ENCODE data around the gene TPRKB. TPM values are rescaled to one million over a fixed set of nuclear protein-coding genes. Genes with fewer than 3 reads are reported as not detected.

The TPRKB gene
- polyA plus RNA-seq, 1 donor (not counting 4 experiments of a cell fraction or from before 2014, with no cell fraction given): 58.4 TPM

DNA sequence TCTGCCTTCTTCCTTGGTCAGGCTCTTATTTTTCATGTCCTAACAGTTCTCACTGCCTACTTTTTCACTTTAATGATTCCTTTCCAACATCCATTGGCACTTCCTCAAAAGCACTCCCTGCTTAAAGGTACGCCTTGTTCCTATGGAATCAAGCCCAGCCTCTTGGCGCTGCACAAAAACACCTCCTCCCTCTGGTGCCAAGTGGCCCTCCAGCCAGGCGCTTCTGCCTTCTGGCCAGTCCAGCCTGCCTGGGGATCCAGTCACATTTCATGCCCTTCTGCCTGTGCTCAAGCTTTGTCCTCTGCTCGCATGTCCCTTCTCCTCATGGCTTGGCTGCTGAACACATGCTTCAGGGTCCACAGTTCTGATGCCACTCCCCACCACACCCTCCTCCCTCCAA is 6.3 kb downstream of the TPRKB start:
- dilution Hi-C loops (cut with MboI; ENCODE audit: extremely low pct_ligation_motif_present, low sequenced_read_pairs): no loop called here
- H3K36me3 ChIP-seq (ENCODE audit: control insufficient read depth in 2 of 2, extremely low read depth in 1 of 2, insufficient read depth in 2 of 2, low read length in 2 of 2): peaks cover 13 to 31% of the 10 kb centered on the region in 2 experiments
- no peak overlapping the region for H3K4me2 ChIP-seq (ENCODE audit: control insufficient read depth, extremely low read depth, insufficient read depth, low read depth, low read length)
- peaks cover 11% of the 10 kb centered on the region for H3K79me2 ChIP-seq (ENCODE audit: control insufficient read depth, insufficient read depth, low read length)
- no peak for DNase-seq (ENCODE audit: low read depth, low spot score)
- no peak overlapping the region for H3K27ac ChIP-seq (ENCODE audit: control insufficient read depth, insufficient read depth, low read length)
- H4K20me1 ChIP-seq (ENCODE audit: control insufficient read depth, extremely low read depth, insufficient read depth, low read length): no peaks in the 10 kb centered on the region
- no peak overlapping the region for H3K9ac ChIP-seq (ENCODE audit: control insufficient read depth, extremely low read depth, insufficient read depth, low read length)
- H3K4me3 ChIP-seq (ENCODE audit: control insufficient read depth in 2 of 3, extremely low read depth in 1 of 3, insufficient read depth in 2 of 3, low read depth in 1 of 3, low read length in 3 of 3): no peak overlapping the region
- no peak for TF ChIP-seq EZH2 (IDR thresholded peaks at IDR 0.05; ENCODE audit: low read length)
- TF ChIP-seq, protein P1, sequence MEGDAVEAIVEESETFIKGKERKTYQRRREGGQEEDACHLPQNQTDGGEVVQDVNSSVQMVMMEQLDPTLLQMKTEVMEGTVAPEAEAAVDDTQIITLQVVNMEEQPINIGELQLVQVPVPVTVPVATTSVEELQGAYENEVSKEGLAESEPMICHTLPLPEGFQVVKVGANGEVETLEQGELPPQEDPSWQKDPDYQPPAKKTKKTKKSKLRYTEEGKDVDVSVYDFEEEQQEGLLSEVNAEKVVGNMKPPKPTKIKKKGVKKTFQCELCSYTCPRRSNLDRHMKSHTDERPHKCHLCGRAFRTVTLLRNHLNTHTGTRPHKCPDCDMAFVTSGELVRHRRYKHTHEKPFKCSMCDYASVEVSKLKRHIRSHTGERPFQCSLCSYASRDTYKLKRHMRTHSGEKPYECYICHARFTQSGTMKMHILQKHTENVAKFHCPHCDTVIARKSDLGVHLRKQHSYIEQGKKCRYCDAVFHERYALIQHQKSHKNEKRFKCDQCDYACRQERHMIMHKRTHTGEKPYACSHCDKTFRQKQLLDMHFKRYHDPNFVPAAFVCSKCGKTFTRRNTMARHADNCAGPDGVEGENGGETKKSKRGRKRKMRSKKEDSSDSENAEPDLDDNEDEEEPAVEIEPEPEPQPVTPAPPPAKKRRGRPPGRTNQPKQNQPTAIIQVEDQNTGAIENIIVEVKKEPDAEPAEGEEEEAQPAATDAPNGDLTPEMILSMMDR (optimal IDR thresholded peaks at IDR 0.05 in 1 of 3, IDR thresholded peaks at IDR 0.05 in 1 of 3, conservative IDR thresholded peaks at IDR 0.05 in 1 of 3; ENCODE audit: extremely low read depth in 1 of 3, insufficient read depth in 2 of 3, low read length in 3 of 3): no peak
- peaks cover 2% of the 10 kb centered on the region for H3K4me1 ChIP-seq (ENCODE audit: control insufficient read depth, extremely low read depth, insufficient read depth, low read length)
- H3K27me3 ChIP-seq (ENCODE audit: control insufficient read depth, extremely low read depth, insufficient read depth, low read length): no peaks in the 10 kb centered on the region
- no peaks in the 10 kb centered on the region for H3K9me3 ChIP-seq (ENCODE audit: control insufficient read depth, low read depth, low read length)
- H3K9me1 ChIP-seq (ENCODE audit: control insufficient read depth, extremely low read depth, insufficient read depth, low read length): no peaks in the 10 kb centered on the region
- H2AFZ ChIP-seq (ENCODE audit: control insufficient read depth, low read length): no peak overlapping the region
- FAIRE-seq: no peak

DNA sequence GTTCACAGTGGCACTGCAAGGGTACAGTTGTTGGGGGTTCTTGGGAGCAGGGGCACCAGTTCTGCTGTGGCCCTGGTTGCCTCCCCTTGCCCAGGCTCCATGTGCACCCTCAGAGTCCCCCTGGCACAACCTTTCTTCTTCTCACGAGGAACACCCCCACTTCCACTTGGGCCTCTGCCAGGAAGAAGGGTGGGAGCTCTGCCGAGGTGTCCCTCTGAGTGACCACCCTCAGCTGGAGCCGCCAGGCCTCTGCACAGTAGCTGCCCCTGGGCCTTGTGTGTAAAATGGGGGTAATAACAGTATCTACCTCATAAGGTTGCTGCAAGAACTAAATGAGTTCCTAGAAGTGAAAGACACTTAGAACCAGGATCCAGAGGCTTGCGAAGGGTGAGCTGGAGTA is 8.4 kb downstream of the TPRKB start:
- no peak overlapping the region for H2AFZ ChIP-seq (ENCODE audit: control insufficient read depth, low read length)
- no peaks in the 10 kb centered on the region for H3K27me3 ChIP-seq (ENCODE audit: control insufficient read depth, extremely low read depth, insufficient read depth, low read length)
- H3K4me1 ChIP-seq (ENCODE audit: control insufficient read depth, extremely low read depth, insufficient read depth, low read length): no peaks in the 10 kb centered on the region
- DNase-seq (ENCODE audit: low read depth, low spot score) (no peak), FAIRE-seq (no peak)
- H3K4me3 ChIP-seq (ENCODE audit: control insufficient read depth in 2 of 3, extremely low read depth in 1 of 3, insufficient read depth in 2 of 3, low read depth in 1 of 3, low read length in 3 of 3): no peak overlapping the region
- H4K20me1 ChIP-seq (ENCODE audit: control insufficient read depth, extremely low read depth, insufficient read depth, low read length): no peaks in the 10 kb centered on the region
- H3K9me3 ChIP-seq (ENCODE audit: control insufficient read depth, low read depth, low read length): no peaks in the 10 kb centered on the region
- dilution Hi-C loops (cut with MboI; ENCODE audit: extremely low pct_ligation_motif_present, low sequenced_read_pairs): no loop called here
- no peak overlapping the region for H3K4me2 ChIP-seq (ENCODE audit: control insufficient read depth, extremely low read depth, insufficient read depth, low read depth, low read length)
- TF ChIP-seq, protein P1 (optimal IDR thresholded peaks at IDR 0.05 in 1 of 3, IDR thresholded peaks at IDR 0.05 in 1 of 3, conservative IDR thresholded peaks at IDR 0.05 in 1 of 3; ENCODE audit: extremely low read depth in 1 of 3, insufficient read depth in 2 of 3, low read length in 3 of 3): no peak
- no peak for TF ChIP-seq EZH2 (IDR thresholded peaks at IDR 0.05; ENCODE audit: low read length)
- H3K9ac ChIP-seq (ENCODE audit: control insufficient read depth, extremely low read depth, insufficient read depth, low read length): no peak overlapping the region
- peaks cover 12 to 28% of the 10 kb centered on the region in 2 experiments for H3K36me3 ChIP-seq (ENCODE audit: control insufficient read depth in 2 of 2, extremely low read depth in 1 of 2, insufficient read depth in 2 of 2, low read length in 2 of 2)
- H3K79me2 ChIP-seq (ENCODE audit: control insufficient read depth, insufficient read depth, low read length): no peaks in the 10 kb centered on the region
- H3K27ac ChIP-seq (ENCODE audit: control insufficient read depth, insufficient read depth, low read length): no peak overlapping the region
- no peaks in the 10 kb centered on the region for H3K9me1 ChIP-seq (ENCODE audit: control insufficient read depth, extremely low read depth, insufficient read depth, low read length)
